ENCODE data around the gene STX1B. TPM values are rescaled to one million over a fixed set of nuclear protein-coding genes. Genes with fewer than 3 reads are reported as not detected.

The STX1B gene
- total and polyA plus RNA-seq, 2 donors (not counting 3 experiments of a cell fraction or from before 2014, with no cell fraction given) = 0.11 to 0.14 TPM

GRCh38 chr16:31031276-31031675 is 20.8 kb upstream of the STX1B start:
- DNase-seq (ENCODE audit: low read depth, low spot score) (no peak), FAIRE-seq (no peak)
- intact Hi-C loops (cut with micrococcal nuclease) (no loop called here), dilution Hi-C loops (cut with MboI; ENCODE audit: extremely low pct_ligation_motif_present, low sequenced_read_pairs) (no loop called here)
- Histone ChIP-seq H3K27me3 (ENCODE audit: control insufficient read depth in 2 of 2, insufficient read depth in 2 of 2, low read length in 2 of 2) (no peaks in the 10 kb centered on the region), H3K9me1 (replicated peaks; ENCODE audit: control insufficient read depth, extremely low read depth, insufficient read depth, low read length) (no peaks in the 10 kb centered on the region), H3K9ac (replicated peaks; ENCODE audit: extremely low read depth, insufficient read depth, low read length) (no peak overlapping the region), H3K9me3 (replicated peaks; ENCODE audit: control insufficient read depth, insufficient read depth, low read length) (no peaks in the 10 kb centered on the region), H3K79me2 (ENCODE audit: control insufficient read depth, insufficient read depth, low read length) (peaks cover 12% of the 10 kb centered on the region), H3K4me3 (replicated peaks in 1 of 3; ENCODE audit: insufficient read depth in 1 of 3, low read depth in 1 of 3, low read length in 3 of 3) (no peak overlapping the region), H4K20me1 (replicated peaks; ENCODE audit: control insufficient read depth, extremely low read depth, insufficient read depth, low read length) (no peaks in the 10 kb centered on the region), H3K27ac (ENCODE audit: insufficient read depth, low read depth, low read length) (no peak overlapping the region), H3K4me1 (ENCODE audit: control insufficient read depth, extremely low read depth, insufficient read depth, low read length) (peaks cover 11% of the 10 kb centered on the region), H3K36me3 (ENCODE audit: control insufficient read depth in 2 of 2, extremely low read depth in 1 of 2, insufficient read depth in 2 of 2, low read length in 2 of 2) (peaks cover 2 to 3% of the 10 kb centered on the region in 2 experiments), H3K4me2 (ENCODE audit: insufficient read depth, low read length) (no peak overlapping the region), H2AFZ (ENCODE audit: low read depth, low read length) (no peak overlapping the region)
- no TSS peak for BruUV-seq (replicated peaks)
- ChIA-PET POLR2A (no interaction called here), CTCF (no interaction called here)
- TF ChIP-seq POLR2A (IDR thresholded peaks at IDR 0.05; ENCODE audit: low read depth, low read length) = no peak
- no peak for TF ChIP-seq FOS (IDR thresholded peaks at IDR 0.05; ENCODE audit: borderline replicate concordance, insufficient read depth, low read length)
- no peak for TF ChIP-seq EZH2 (IDR thresholded peaks at IDR 0.05; ENCODE audit: borderline replicate concordance, low read depth, low read length, severe bottlenecking)
- no peak for TF ChIP-seq MYC (IDR thresholded peaks at IDR 0.05; ENCODE audit: low read depth, low read length)
- no peak for TF ChIP-seq GATA2 (IDR thresholded peaks at IDR 0.05; ENCODE audit: insufficient read depth, insufficient read length, low read depth, low read length)
- no peak for TF ChIP-seq CTCF (IDR thresholded peaks at IDR 0.05; ENCODE audit: extremely low read depth in 1 of 2, insufficient read depth in 1 of 2, low read depth in 1 of 2, low read length in 2 of 2)

- FAIRE-seq = no peak
Observed at GRCh38 chr16:31029272-31029671, 18.8 kb upstream of the STX1B start.

More at GRCh38 chr16:31029272-31029671, 18.8 kb upstream of the STX1B start:
- Histone ChIP-seq H3K9me1 (replicated peaks; ENCODE audit: control insufficient read depth, extremely low read depth, insufficient read depth, low read length) (no peaks in the 10 kb centered on the region), H3K79me2 (ENCODE audit: control insufficient read depth, insufficient read depth, low read length) (peaks cover 4% of the 10 kb centered on the region), H3K9me3 (replicated peaks; ENCODE audit: control insufficient read depth, insufficient read depth, low read length) (no peaks in the 10 kb centered on the region), H4K20me1 (replicated peaks; ENCODE audit: control insufficient read depth, extremely low read depth, insufficient read depth, low read length) (no peaks in the 10 kb centered on the region), H3K4me3 (replicated peaks in 1 of 3; ENCODE audit: insufficient read depth in 1 of 3, low read depth in 1 of 3, low read length in 3 of 3) (no peak overlapping the region), H3K9ac (replicated peaks; ENCODE audit: extremely low read depth, insufficient read depth, low read length) (no peak overlapping the region), H3K4me2 (ENCODE audit: insufficient read depth, low read length) (no peak overlapping the region), H2AFZ (ENCODE audit: low read depth, low read length) (no peak overlapping the region), H3K36me3 (ENCODE audit: control insufficient read depth in 2 of 2, extremely low read depth in 1 of 2, insufficient read depth in 2 of 2, low read length in 2 of 2) (no peaks in the 10 kb centered on the region), H3K4me1 (ENCODE audit: control insufficient read depth, extremely low read depth, insufficient read depth, low read length) (peaks cover 7% of the 10 kb centered on the region), H3K27ac (ENCODE audit: insufficient read depth, low read depth, low read length) (no peak overlapping the region), H3K27me3 (ENCODE audit: control insufficient read depth in 2 of 2, insufficient read depth in 2 of 2, low read length in 2 of 2) (no peaks in the 10 kb centered on the region)
- TF ChIP-seq EZH2 (IDR thresholded peaks at IDR 0.05; ENCODE audit: borderline replicate concordance, low read depth, low read length, severe bottlenecking) = no peak
- no peak for TF ChIP-seq MYC (IDR thresholded peaks at IDR 0.05; ENCODE audit: low read depth, low read length)
- no peak for TF ChIP-seq CTCF (IDR thresholded peaks at IDR 0.05; ENCODE audit: extremely low read depth in 1 of 2, insufficient read depth in 1 of 2, low read depth in 1 of 2, low read length in 2 of 2)
- TF ChIP-seq FOS (IDR thresholded peaks at IDR 0.05; ENCODE audit: borderline replicate concordance, insufficient read depth, low read length) = no peak
- TF ChIP-seq MAX (IDR thresholded peaks at IDR 0.05; ENCODE audit: insufficient read depth, insufficient read length) = no peak
- TF ChIP-seq POLR2AphosphoS5 (IDR thresholded peaks at IDR 0.05; ENCODE audit: insufficient read depth, low read depth, low read length) = no peak
- TF ChIP-seq JUN (IDR thresholded peaks at IDR 0.05; ENCODE audit: borderline replicate concordance, insufficient read depth, insufficient read length, low read depth) = no peak
- TF ChIP-seq GATA2 (IDR thresholded peaks at IDR 0.05; ENCODE audit: insufficient read depth, insufficient read length, low read depth, low read length) = no peak
- no peak for TF ChIP-seq POLR2A (IDR thresholded peaks at IDR 0.05; ENCODE audit: low read depth, low read length)
- POLR2A ChIA-PET = no interaction called here
- BruUV-seq (replicated peaks) = no TSS peak
- no peak for DNase-seq (ENCODE audit: low read depth, low spot score)
- dilution Hi-C loops (cut with MboI; ENCODE audit: extremely low pct_ligation_motif_present, low sequenced_read_pairs) = no loop called here
- intact Hi-C loops (cut with micrococcal nuclease) = loop anchor here (5.0 kb wide), 1 partner anchor 128 kb away; no protein-coding TSS in a partner anchor
- CTCF ChIA-PET = no interaction called here

Measured in endothelial cell of umbilical vein (primary cell).